Stimulated activated CD8-positive, alpha-beta memory T cell treated with anti-CD3 and anti-CD28 coated beads, Interleukin-12 subunit alpha, Interleukin-12 subunit beta, amount 100 ng/mL, for 1 hour (primary cell): ENCODE results near the gene C17orf75.

ENCODE experiments used
- DNase-seq: peaks from one replicate; pipeline ENCODE4 v3.0.0-alpha.2; 2020; ENCODE audit warnings: low read depth

Gene C17orf75

GRCh38 chr17:32303781-32304288, 38.1 kb downstream of the C17orf75 start:
- no peak for DNase-seq

- DNase-seq, result no peak
These were observed 38.9 kb downstream of the C17orf75 start for GRCh38 chr17:32302860-32303649.

DNA sequence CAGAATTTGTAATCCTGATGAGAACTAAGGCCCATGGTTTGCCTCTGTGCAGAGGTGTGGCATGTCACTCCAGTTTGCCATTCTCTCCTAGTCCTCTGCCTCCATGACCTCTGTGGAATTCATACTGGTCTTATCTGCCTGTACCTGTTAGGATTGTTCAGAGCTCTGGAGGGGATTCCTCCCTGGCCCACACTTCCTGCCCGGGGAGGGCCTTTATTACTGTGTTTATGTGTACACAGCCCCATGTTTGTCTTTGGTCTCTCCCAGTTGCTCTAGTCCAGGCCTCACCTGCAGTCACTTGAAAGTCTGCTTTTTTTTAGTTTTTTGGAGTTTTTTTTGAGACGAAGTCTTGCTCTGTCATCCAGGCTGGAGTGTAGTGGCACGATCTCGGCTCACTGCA, 39.9 kb downstream of the C17orf75 start:
- DNase-seq, result no peak

- no peak for DNase-seq
These were observed 42.3 kb downstream of the C17orf75 start for GRCh38 chr17:32299580-32300164.

GRCh38 chr17:32298721-32299579, 43.0 kb downstream of the C17orf75 start:
- no peak for DNase-seq

GRCh38 chr17:32298298-32298697, 43.7 kb downstream of the C17orf75 start:
- no peak for DNase-seq

DNA sequence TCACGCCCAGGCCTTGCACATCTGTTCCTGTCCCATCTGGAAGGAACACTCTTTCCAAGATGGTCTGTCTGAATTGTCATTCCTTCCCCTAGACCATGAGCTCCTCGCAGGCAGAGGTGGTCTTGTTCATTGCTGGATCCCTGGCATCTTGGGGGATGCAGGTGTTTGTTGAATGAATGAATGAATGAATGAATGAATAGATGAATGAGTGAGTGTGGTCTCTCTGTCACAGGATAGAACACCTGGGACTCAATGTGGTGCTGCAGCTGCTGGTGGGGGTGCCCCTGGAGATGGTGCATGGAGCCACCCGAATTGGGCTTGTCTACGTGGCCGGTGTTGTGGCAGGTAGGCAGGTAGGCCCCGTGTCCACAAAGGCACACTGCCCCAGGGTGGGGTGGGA, 44.1 kb downstream of the C17orf75 start:
- DNase-seq, result no peak

- no peak for DNase-seq
These were observed 44.5 kb downstream of the C17orf75 start for GRCh38 chr17:32297424-32297823.

DNA sequence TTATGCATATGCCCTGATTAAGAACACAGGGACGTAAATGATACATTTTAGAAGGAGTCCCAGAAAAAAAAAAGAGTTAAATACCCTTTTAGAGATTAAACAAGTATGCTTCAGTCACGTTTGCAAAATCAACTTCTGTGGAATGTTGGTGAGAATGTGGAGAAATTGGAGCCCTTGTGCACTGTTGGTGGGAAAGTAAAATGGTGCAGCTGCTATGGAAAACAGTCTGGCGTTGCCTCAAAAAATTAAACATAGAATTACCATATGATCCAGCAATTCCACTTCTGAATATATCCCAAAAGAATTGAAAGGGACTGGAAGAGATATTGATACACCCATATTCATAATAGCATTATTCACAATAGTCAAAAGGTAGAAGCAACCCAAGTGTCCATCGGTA, 49.9 kb downstream of the C17orf75 start:
- DNase-seq, result no peak

DNA sequence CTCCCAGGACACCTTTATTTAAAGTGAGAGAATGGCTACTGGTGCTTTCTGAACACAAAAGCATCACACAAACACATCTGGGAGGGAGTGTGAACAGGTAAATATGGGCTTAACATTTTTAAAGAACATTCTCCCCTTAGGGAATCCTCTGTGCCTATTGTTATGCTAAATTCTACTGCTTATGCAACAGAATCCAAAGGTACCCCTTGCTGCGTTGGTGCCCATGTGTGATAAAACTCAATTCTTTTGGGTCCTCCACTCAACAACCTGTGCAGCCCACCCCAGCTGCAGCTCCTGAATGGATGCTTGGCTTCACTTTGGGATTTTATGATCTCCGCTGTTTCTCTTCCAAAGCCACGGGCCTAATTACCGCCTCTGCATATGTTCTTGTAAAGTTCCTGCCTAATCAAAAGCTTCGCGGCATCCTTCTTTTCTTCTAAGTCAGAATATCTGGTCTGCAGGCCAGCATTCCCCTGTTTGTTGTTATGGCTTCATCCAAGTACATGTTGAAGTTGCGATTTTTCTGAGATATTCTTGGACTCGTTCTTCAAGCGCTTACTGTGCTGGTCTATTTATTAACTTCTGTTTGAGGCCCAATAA, 52.4 kb downstream of the C17orf75 start:
- no peak for DNase-seq

GRCh38 chr17:32288615-32289014, 53.4 kb downstream of the C17orf75 start:
- no peak for DNase-seq

GRCh38 chr17:32287804-32288511, 54.0 kb downstream of the C17orf75 start:
- DNase-seq, result no peak

DNA sequence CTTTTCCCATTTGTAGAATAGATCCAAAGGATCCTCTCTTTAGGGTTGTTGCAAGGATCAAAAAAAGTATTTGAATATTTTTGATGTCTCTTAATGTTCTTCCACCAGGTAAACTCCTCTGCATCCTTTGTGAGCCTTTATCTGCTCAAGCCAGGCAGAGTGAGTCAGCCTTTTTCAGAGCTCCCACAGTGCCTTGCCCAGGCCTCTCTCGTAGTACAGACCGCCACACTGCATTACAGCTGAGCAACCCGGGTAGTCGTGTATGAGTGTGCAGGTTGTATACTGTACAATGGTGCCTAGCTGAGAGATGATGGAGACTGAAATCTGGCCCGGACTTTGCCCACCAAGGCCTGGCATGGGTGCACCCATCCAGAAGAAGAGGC, 55.5 kb downstream of the C17orf75 start:
- DNase-seq, result no peak

DNA sequence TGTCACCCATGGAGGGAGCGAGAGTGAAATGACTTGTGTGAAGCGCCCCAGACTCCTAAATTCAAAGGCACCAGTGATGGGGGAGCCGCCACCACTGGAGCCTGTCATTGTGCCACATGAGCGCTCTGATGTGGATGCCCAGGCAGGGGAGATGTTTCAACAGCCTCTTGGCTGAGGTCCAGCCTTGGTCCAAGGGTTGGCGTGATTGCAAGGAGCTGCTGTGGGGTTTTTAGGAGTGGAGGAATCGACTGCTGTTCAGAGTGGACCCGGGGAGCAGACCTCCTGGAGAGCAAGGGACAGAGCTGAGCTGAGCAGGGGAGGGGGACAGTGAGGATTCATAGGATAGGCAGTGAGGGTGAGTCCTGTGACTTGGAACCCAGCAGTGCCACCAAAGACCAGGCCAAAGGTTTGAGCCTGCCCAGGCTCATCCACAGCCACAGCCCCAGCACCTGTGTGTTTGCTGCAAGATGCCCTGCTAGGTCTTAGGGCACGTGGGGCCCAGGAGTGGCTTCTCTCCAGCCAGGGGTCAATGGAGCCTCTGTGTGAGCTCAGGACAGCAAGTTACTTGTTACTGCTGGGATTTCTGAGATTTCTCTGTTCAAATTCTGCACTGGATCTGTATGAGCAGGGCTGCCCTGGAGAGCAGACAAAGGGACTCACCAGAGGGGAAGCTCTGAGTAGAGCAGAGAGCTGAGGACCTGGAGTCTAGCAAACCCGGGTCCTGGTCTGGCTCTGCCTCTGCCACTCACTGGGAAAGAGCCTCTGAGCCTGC, 56.0 kb downstream of the C17orf75 start:
- DNase-seq, result no peak

DNA sequence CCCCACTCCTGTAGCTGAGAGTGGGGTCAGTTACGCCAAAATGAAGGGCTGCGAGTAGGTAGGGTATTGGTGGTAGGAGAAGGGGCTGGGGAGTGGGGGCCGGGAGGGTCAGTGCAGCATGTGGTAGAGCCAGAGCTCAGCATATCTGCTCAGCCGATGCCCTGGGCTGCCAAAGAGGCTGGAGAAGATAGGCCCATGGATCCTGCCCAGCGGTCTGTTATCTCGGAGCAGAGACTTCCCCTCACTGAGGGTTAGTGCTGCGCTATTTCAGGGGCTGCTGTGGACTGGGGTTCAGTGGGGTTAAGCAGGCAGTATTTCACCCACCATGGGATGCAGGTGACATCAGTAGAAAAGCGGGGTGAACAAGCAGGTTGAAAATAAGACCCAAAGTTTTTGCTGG, 56.7 kb downstream of the C17orf75 start:
- DNase-seq, result no peak

GRCh38 chr17:32283745-32284201, 58.2 kb downstream of the C17orf75 start:
- no peak for DNase-seq

DNA sequence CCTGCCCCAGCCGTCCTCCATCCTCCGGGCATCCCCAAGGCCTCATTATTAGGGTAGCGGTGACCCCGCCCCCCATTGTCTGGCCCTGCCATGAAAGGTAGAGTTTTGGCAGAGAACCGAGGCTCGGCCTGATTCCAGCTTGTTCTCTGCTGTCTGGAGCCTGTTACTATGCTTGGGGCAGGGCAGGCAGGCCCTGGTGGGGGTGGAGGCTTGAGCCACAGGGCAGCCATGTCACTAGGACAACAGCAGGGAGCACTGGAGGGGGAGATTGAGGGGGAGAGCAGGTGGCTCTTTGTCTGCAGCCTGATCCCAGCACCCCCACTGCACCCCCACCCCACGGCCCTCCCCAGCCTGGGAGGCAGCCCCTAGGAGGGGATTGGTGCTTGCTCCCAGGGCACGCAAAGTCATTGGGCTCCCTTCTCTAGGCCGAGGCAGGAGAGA, 60.9 kb downstream of the C17orf75 start:
- DNase-seq, result no peak

GRCh38 chr17:32279891-32280716, 61.9 kb downstream of the C17orf75 start:
- no peak for DNase-seq

DNA sequence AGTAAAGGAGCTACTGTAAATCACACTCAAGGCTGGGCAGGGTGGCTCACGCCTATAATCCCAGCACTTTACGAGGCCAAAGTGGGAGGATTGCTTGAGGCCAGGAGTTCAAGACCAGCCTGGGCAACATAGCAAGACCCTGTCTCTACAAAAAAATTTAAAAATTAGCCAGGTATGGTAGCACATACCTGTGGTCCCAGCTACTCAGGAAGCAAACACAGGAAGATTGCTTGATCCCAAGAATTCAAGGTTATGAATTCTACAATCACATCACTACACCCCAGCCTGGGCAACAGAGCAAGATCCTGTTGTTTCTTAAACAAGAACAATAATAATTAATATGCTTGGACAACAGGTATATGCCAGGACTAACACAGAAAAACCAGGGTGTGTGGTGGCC, 63.2 kb downstream of the C17orf75 start:
- DNase-seq, result no peak
